Tibial nerve (tissue), 4 donors: ENCODE results near the gene RIBC2. TPM values are rescaled to one million over a fixed set of nuclear protein-coding genes. Genes with fewer than 3 reads are reported as not detected.

Experiments used
- DNase-seq, 2 donors: peaks; one replicate each; pipeline ENCODE4 v3.0.0-alpha.2; 2019; ENCODE audit warnings: low spot score in 2 of 2
- H3K27ac ChIP-seq, 4 donors: fragments of 200-600 bp; sonication (generic) in 3 of 4; one replicate each; pipeline ENCODE4 v1.5.1; 2017 to 2019; ENCODE audit warnings: mild to moderate bottlenecking in 1 of 4
- H3K27me3 ChIP-seq, 2 donors: fragments of 200-600 bp; sonication (generic) in 1 of 2; one replicate each; pipeline versions ENCODE4 v1.5.1 to v1.6.0; 2017 to 2019
- H3K36me3 ChIP-seq, 3 donors: fragments of 200-600 bp; sonication (generic); one replicate each; pipeline ENCODE4 v1.5.1; 2018 to 2019
- H3K4me1 ChIP-seq, 4 donors: fragments of 200-600 bp; sonication (generic) in 3 of 4; one replicate each; pipeline ENCODE4 v1.5.1; 2017 to 2019
- H3K4me3 ChIP-seq, 4 donors: fragments of 200-600 bp; sonication (generic) in 3 of 4; one replicate each; pipeline ENCODE4 v1.5.1; 2017 to 2019; ENCODE audit warnings: mild to moderate bottlenecking in 1 of 4, moderate library complexity in 1 of 4
- H3K9me3 ChIP-seq, 4 donors: fragments of 200-600 bp; sonication (generic) in 3 of 4; one replicate each; pipeline ENCODE4 v1.5.1; 2017 to 2019
- CTCF ChIP-seq, 5 experiments: fragments of 200-600 bp in 3 of 5; fragments of 450-650 bp in 2 of 5; sonication (generic) in 3 of 5; IDR thresholded peaks; one replicate each; pipeline ENCODE4 v1.5.1; 2016 to 2019; ENCODE audit warnings: antibody characterized with exemption in 5 of 5, mild to moderate bottlenecking in 3 of 5, moderate library complexity in 2 of 5
- EP300 ChIP-seq, 2 donors: sonication (generic); formaldehyde crosslinking; IDR thresholded peaks; one replicate each; pipeline ENCODE4 v1.6.1; 2017; ENCODE audit warnings: antibody characterized with exemption in 2 of 2, mild to moderate bottlenecking in 1 of 2
- POLR2A ChIP-seq, 2 donors: fragments of 450-650 bp; IDR thresholded peaks; one replicate each; pipeline ENCODE4 v1.6.1; 2017; ENCODE audit warnings: antibody characterized with exemption in 2 of 2, mild to moderate bottlenecking in 2 of 2, moderate library complexity in 2 of 2
- WGBS, 2 donors: methylation state at CpG; one replicate each; pipeline ENCODE4 v1.1.5; 2018; 5-methylcytosine and 5-hydroxymethylcytosine counted together
- total RNA-seq, 4 donors: library from RNA; depleted of rRNA; stranded (reverse); fragments of >200 nt; gene quantifications; one replicate each; pipeline ENCODE4 v1.1.0, GENCODE V29; 2016

Gene RIBC2
- total RNA-seq, 4 donors from 2014 or later: 0.42 TPM; not detected in 3

DNA sequence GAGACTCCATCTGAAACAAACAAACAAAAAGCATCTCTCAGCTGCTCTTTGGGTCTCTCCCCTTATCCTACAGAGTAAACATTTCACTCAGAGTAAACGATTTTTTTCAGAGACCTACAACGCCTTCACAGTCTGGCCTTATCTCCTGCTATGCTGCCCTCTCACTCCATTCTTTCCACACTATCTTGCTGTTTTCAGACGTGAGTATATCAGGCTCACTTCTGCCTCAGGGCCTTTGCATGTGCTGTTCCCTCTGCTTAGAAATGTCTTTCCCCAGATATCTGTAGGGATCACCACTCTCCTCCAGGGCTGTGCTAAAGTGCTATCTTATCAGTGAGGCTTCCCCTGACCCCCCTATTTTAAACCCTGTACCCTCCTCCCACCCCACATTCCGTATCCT, 6.5 kb downstream of the RIBC2 start:
- Histone ChIP-seq H3K4me3 (no peak overlapping the region), H3K9me3 (no peaks in the 10 kb centered on the region), H3K36me3 (no peaks in the 10 kb centered on the region), H3K4me1 (no peaks in the 10 kb centered on the region), H3K27me3 (no peaks in the 10 kb centered on the region), H3K27ac (no peak overlapping the region)
- TF ChIP-seq EP300 (IDR thresholded peaks at IDR 0.05) (no peak), CTCF (IDR thresholded peaks at IDR 0.05) (no peak), POLR2A (IDR thresholded peaks at IDR 0.05) (no peak)
- 86 to 92% methylated on average over 4 of the region's 4 CpGs for WGBS, 2 donors
- DNase-seq: no peak

- no peak for DNase-seq
- H3K4me3 ChIP-seq: no peak overlapping the region
- no peak overlapping the region for H3K27ac ChIP-seq
- WGBS, 2 donors: 100% methylated on average over 2 of the region's 2 CpGs
- no peaks in the 10 kb centered on the region for H3K9me3 ChIP-seq
- no peaks in the 10 kb centered on the region for H3K36me3 ChIP-seq
- no peak for TF ChIP-seq EP300 (IDR thresholded peaks at IDR 0.05)
- no peak for TF ChIP-seq POLR2A (IDR thresholded peaks at IDR 0.05)
- TF ChIP-seq CTCF (IDR thresholded peaks at IDR 0.05): no peak
- H3K27me3 ChIP-seq: no peaks in the 10 kb centered on the region
- no peaks in the 10 kb centered on the region for H3K4me1 ChIP-seq
These were observed 7.0 kb downstream of the RIBC2 start for GRCh38 chr22:45420539-45420938.

- no peaks in the 10 kb centered on the region for H3K27me3 ChIP-seq
- no peak overlapping the region for H3K4me3 ChIP-seq
- H3K4me1 ChIP-seq: no peaks in the 10 kb centered on the region
- 72 to 85% methylated on average over 2 of the region's 2 CpGs for WGBS, 2 donors
- no peaks in the 10 kb centered on the region for H3K36me3 ChIP-seq
- no peak overlapping the region for H3K27ac ChIP-seq
- TF ChIP-seq POLR2A (IDR thresholded peaks at IDR 0.05) (no peak), EP300 (IDR thresholded peaks at IDR 0.05) (no peak), CTCF (IDR thresholded peaks at IDR 0.05) (no peak)
- H3K9me3 ChIP-seq: no peaks in the 10 kb centered on the region
- no peak for DNase-seq
These were observed 8.0 kb downstream of the RIBC2 start for GRCh38 chr22:45421349-45422055.

DNA sequence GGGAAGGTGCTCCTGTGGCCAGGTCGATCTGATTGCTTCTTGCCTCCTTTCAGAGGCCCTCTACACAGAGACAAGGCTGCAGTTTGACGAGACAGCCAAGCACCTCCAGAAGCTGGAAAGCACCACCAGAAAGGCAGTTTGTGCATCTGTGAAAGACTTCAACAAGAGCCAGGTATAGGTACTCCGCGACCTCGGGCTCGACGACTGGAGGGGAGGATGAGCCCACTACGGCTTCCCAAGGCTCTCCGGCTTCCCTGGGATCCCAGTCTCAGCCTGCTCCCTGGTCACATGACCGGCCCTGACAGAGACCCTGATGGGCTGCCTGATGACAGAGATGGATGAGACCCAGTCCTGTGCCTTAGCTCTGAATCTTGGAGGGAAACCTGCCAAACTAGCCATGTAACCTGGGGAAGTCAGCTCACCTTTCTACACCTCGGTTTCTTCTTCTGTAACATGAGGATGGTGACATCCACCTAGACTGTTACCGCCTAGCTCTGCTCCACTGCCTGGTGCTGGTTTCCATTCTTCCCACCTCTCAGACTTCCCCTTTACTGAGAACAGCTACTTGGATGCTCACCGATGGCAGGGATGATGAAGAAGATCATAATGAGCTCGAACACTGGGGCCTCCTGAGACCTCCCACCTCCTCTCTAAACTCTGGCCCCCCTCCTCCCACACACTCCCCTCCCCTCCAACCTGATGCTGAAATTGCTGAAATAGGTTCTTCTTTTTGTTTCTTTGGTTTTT, 8.9 kb downstream of the RIBC2 start:
- H3K36me3 ChIP-seq: no peaks in the 10 kb centered on the region
- H3K4me1 ChIP-seq: no peaks in the 10 kb centered on the region
- TF ChIP-seq CTCF (IDR thresholded peaks at IDR 0.05) (no peak), EP300 (IDR thresholded peaks at IDR 0.05) (no peak), POLR2A (IDR thresholded peaks at IDR 0.05) (no peak)
- peaks cover 0 to 4% (median 0%) of the 10 kb centered on the region in 4 donors for H3K9me3 ChIP-seq
- 89 to 91% methylated on average over 14 of the region's 14 CpGs for WGBS, 2 donors
- DNase-seq: no peak
- H3K27me3 ChIP-seq: no peaks in the 10 kb centered on the region
- no peak overlapping the region for H3K27ac ChIP-seq
- H3K4me3 ChIP-seq: no peak overlapping the region

DNA sequence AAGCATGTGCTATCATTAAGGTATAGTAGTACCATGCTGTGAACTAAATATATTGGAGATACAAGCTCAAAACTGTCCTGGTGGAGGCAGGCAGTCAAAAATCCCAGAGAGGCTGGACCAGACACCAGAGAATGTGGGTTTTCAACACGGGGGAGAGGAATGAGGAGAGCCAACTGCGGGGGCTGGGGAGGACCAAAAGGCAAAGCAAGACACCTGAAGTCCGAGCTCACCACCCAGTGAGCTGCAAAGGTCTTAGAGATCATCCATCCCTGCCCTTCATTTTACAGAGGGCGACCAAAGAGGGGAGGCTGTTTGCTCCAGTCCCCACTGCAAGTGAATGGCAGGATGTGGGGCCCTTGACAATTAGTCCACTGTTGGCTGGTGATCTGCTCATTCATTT, 10.0 kb downstream of the RIBC2 start:
- Histone ChIP-seq H3K4me1 (no peaks in the 10 kb centered on the region), H3K36me3 (no peaks in the 10 kb centered on the region), H3K27me3 (no peaks in the 10 kb centered on the region), H3K9me3 (peaks cover 0 to 4% (median 0%) of the 10 kb centered on the region in 4 donors), H3K4me3 (no peak overlapping the region), H3K27ac (no peak overlapping the region)
- WGBS, 2 donors: 62 to 70% methylated on average over 4 of the region's 4 CpGs
- no peak for DNase-seq
- no peak for TF ChIP-seq EP300 (IDR thresholded peaks at IDR 0.05)
- TF ChIP-seq CTCF (IDR thresholded peaks at IDR 0.05): no peak
- no peak for TF ChIP-seq POLR2A (IDR thresholded peaks at IDR 0.05)
